UCSD-AML1 (cell line): ENCODE data around the gene MYDGF.
A peak's percentile ranks its signal among the peaks of the same experiment; 100 is the strongest.
"Not testable (repeated sequence)": the region's sequence is repeated elsewhere in the genome, so short reads cannot be mapped to it uniquely, and the experiment has no call there.

ENCODE experiments used
- DNase-seq: peaks from one replicate; lab custom pipeline; 2025; ENCODE audit not compliant: unreplicated experiment; lab: John Stamatoyannopoulos, UW

MYDGF gene

GRCh38 chr19:4669723-4670480, at the start of gene MYDGF:
TSS of gene MYDGF (minus strand) at chr19:4670342. CDS start at chr19:4670334, 8 bp downstream.
- DNase-seq: peak; percentile 92

- no peak for DNase-seq
Measured at GRCh38 chr19:4719499-4719866, 49.3 kb upstream of the MYDGF start.

GRCh38 chr19:4717966-4718701, 48.0 kb upstream of the MYDGF start:
- no peak for DNase-seq

- DNase-seq: no peak
Measured at GRCh38 chr19:4717191-4717965, 47.2 kb upstream of the MYDGF start.

GRCh38 chr19:4715529-4716221, 45.5 kb upstream of the MYDGF start:
- no peak for DNase-seq

GRCh38 chr19:4715178-4715528, 45.0 kb upstream of the MYDGF start:
- DNase-seq: not testable (repeated sequence)

- no peak for DNase-seq
Measured at GRCh38 chr19:4714016-4714415, 43.9 kb upstream of the MYDGF start.

- no peak for DNase-seq
Measured at GRCh38 chr19:4713384-4713951, 43.3 kb upstream of the MYDGF start.

GRCh38 chr19:4712771-4713170, 42.6 kb upstream of the MYDGF start:
- no peak for DNase-seq

GRCh38 chr19:4711211-4711610, 41.1 kb upstream of the MYDGF start:
- DNase-seq: no peak

- DNase-seq: no peak
Measured at GRCh38 chr19:4710281-4710600, 40.1 kb upstream of the MYDGF start.

- DNase-seq: no peak
Measured at GRCh38 chr19:4709440-4710280, 39.5 kb upstream of the MYDGF start.

GRCh38 chr19:4707956-4708650, 38.0 kb upstream of the MYDGF start:
- no peak for DNase-seq

- DNase-seq: no peak
Measured at GRCh38 chr19:4707322-4707721, 37.2 kb upstream of the MYDGF start.

- no peak for DNase-seq
Measured at GRCh38 chr19:4705413-4706131, 35.4 kb upstream of the MYDGF start.

- DNase-seq: no peak
Measured at GRCh38 chr19:4704317-4704673, 34.2 kb upstream of the MYDGF start.

GRCh38 chr19:4703671-4704316, 33.7 kb upstream of the MYDGF start:
- DNase-seq: no peak

- no peak for DNase-seq
Measured at GRCh38 chr19:4702764-4703163, 32.6 kb upstream of the MYDGF start.

- no peak for DNase-seq
Measured at GRCh38 chr19:4701557-4701956, 31.4 kb upstream of the MYDGF start.
